Measurements from ENCODE around the gene NBAS.

DNA sequence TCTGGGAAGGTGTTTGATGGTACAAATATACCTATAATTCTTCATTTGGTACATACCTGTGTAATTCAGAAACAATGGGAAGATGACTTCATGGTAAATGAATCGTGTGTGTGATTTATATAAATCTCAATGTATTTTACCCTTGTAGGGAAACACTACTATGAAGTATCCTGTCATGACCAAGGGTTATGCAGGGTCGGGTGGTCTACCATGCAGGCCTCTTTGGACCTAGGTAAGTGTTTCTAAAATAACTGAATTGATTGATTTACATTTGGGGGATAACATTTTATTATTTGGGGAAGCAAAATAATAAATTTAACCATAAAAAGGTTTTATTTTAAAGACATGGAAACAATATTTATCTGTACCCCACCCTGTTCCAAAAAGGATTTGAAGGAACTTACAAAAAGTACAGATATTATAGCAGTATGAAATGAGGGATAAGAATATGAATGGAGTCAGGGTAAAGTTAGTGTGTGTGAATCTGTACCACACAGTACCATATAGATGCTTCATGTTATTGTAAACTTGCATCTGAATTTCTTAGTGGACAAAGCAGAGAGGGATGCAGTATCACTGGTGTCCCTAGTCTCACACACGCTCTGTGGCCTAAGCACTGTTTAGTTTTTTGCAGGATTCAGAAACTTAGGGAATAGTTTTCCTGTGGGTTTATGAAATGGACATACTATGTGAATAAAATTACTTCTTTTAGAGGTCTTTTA is 42.1 kb upstream of the NBAS start:
- TF ChIP-seq JUN (IDR thresholded peaks at IDR 0.05) (no peak), KDM1A (IDR thresholded peaks at IDR 0.05; ENCODE audit: low read depth) (no peak), FOXS1 (CRISPR knock-in tag; IDR thresholded peaks at IDR 0.05) (no peak), CHD2 (IDR thresholded peaks at IDR 0.05; ENCODE audit: low read length, partially characterized antibody) (no peak), POLR2A (IDR thresholded peaks at IDR 0.05; ENCODE audit: low read length) (no peak), ZSCAN20 (CRISPR knock-in tag; IDR thresholded peaks at IDR 0.05) (no peak)
- TF ChIP-seq, protein P1, sequence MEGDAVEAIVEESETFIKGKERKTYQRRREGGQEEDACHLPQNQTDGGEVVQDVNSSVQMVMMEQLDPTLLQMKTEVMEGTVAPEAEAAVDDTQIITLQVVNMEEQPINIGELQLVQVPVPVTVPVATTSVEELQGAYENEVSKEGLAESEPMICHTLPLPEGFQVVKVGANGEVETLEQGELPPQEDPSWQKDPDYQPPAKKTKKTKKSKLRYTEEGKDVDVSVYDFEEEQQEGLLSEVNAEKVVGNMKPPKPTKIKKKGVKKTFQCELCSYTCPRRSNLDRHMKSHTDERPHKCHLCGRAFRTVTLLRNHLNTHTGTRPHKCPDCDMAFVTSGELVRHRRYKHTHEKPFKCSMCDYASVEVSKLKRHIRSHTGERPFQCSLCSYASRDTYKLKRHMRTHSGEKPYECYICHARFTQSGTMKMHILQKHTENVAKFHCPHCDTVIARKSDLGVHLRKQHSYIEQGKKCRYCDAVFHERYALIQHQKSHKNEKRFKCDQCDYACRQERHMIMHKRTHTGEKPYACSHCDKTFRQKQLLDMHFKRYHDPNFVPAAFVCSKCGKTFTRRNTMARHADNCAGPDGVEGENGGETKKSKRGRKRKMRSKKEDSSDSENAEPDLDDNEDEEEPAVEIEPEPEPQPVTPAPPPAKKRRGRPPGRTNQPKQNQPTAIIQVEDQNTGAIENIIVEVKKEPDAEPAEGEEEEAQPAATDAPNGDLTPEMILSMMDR (IDR thresholded peaks at IDR 0.05), result no peak

Measured in A549 (cell line).